DMS153 treated with DMSO at 0.1 percent for 48 hours (cell line): ENCODE data around the gene TCHH.

Experiments used
- DNase-seq: peaks from one replicate; lab custom pipeline; 2025; ENCODE audit not compliant: unreplicated experiment; lab: John Stamatoyannopoulos, UW

Gene TCHH

GRCh38 chr1:152067150-152067549, 48.1 kb downstream of the TCHH start:
- no peak for DNase-seq

DNA sequence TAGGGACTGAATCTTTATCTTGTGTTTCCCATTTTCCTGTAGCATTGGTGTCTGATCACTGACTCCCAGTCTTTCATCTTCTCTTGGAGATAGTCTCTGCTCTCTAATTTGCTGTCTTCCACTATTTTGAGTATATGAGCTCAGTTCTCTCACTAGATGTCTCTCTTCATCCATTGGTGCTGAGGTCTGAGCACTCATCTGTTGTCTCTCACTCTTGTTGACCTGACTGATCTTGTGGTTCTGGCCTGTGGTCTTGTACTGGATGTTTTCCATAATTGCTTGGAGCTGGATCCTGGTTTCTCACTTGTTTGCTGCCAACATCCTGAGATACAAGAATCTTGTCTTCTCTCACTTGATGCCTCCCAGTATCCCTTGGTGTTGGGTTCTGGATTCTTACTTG, 53.3 kb downstream of the TCHH start:
- no peak for DNase-seq
